HG03095 (cell line): ENCODE data around the gene NLRP6.
"Not testable (repeated sequence)": the region's sequence is repeated elsewhere in the genome, so short reads cannot be mapped to it uniquely, and the experiment has no call there.

Experiments
- ATAC-seq: cut with Tn5 transposase; IDR thresholded peaks from one replicate; pipeline ENCODE4 v1.9.1; 2021; ENCODE audit warnings: moderate library complexity; ENCODE audit not compliant: unreplicated experiment

NLRP6 gene

DNA sequence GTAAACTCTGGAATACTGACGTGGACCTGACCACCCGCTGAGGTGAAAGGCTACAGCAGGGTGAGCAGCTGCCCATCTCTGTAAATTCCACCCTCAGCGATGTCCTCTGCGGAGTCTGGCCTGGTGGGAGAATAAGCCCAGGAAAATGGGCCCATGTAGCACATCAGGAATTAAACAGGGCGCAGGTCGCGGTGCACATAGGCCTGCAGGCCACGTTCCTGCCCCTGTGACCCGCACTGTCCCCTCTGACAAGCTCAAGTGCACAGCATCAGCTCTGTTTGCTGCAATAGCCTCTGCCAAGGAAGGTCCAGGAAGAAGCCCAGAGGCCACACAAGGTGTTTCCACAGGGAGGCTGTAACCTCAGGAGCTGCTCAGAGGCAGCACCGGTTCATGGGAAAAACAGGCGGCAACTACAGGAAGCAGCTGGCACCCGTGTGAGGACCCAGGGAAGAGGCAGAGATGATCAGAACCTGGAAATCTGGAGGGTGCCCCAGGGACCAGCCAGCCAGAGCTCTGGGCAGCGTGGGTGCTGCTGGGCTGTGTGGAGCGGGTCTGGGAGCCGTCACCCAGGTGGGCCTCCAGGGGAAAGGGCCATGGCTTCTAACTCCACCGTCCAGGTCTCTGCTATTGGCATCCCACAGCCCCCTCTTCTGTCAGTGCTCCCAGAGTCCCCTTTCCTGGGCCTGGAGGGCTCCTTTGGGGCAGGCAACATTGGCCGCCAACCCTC, 28.6 kb downstream of the NLRP6 start:
- ATAC-seq, result no peak

DNA sequence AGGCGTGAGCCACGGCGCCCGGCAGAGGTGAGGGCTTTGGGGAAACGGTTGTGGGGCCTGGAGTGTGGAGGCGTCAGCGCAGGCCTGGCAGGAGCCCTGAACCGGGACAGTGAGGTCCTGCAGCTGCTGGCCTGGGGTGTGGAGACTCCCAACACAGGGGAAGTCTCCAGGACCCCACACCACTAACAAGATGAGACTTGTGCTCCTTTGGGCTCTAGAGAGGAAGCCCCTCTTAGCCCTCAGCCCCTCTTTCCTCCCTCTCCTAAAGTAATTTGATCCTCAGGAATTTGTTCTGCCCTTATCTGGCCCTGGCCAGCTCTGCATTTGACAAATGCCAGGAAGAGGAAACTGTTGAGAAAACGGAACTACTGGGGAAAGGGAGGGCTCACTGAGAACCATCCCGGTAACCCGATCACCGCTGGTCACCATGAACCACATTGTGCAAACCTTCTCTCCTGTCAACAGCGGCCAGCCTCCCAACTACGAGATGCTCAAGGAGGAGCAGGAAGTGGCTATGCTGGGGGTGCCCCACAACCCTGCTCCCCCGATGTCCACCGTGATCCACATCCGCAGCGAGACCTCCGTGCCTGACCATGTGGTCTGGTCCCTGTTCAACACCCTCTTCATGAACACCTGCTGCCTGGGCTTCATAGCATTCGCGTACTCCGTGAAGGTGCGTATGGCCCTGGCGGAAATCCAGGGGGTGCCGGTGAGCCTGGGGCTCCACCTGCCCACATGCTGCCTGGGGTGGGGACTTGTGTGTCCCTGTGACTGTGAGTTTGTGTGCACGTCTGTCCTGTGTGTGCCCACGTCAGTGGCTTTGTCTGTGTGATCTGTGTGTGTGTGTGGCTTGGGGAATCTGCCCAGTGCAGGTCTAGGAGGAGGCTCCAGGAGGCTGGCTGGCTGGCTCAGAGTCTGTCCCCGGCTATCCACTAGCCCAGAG, 29.8 kb downstream of the NLRP6 start, which contains the start of gene IFITM2:
IFITM2 (plus strand) TSS at position 51 of the 943 bp plus-strand sequence; CDS start at position 428, 377 bp downstream.
- not testable (repeated sequence) for ATAC-seq

DNA sequence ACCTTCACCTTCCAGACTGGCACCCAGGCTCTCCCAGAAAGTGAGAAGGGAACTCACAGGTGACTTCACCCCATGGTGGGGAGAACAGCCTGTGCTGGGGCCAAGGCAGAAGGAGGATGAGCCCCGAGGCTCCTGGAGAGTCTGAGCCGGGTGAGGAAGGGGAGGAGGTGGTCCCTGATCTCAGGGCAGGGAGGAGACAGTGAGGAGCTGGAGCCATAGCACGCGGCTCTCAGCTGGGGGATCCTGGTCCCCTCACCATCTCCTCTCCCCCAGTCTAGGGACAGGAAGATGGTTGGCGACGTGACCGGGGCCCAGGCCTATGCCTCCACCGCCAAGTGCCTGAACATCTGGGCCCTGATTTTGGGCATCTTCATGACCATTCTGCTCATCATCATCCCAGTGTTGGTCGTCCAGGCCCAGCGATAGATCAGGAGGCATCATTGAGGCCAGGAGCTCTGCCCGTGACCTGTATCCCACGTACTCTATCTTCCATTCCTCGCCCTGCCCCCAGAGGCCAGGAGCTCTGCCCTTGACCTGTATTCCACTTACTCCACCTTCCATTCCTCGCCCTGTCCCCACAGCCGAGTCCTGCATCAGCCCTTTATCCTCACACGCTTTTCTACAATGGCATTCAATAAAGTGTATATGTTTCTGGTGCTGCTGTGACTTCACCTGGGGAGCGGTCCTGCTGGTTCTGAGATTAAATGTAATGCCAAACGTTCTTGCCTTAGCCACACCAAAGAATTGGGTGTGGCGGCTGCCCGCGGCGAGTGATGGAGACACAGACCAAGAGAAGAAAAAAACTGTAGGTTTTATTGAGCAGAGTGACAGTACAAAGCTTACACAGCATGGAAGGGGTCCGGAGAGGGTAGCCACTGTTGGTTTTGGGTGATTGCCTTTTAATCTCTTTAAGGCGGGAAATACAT, 30.8 kb downstream of the NLRP6 start:
- not testable (repeated sequence) for ATAC-seq

DNA sequence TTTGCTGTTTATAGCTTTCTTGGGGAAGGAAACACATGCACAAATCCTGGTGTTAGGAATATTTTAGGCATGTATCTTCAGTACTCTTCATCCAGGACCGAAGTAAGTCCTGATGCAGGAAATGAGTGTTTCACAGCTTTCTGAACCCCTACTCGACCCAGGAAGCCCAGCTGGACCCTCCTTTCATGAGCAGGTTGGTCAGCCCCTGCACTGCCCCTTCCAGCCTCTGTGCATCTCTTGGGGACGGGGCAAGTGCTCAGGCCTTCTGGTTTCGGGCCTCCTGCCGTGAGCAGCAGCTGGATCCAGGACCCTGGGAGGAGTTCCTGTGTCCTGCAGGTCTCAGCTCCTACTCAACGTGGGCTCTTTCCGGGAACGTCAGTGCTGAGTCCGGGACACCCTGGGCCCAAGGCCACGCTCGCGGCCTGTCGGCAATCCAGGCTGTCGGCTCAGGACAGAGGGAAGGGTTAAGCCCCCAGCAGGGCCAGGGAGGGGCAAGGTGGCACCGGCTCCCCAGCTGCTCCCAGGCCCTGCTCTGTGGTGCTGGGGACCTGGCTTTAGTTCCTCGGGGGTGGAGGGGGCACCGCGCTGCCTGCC, 31.9 kb downstream of the NLRP6 start:
- ATAC-seq, result not testable (repeated sequence)

DNA sequence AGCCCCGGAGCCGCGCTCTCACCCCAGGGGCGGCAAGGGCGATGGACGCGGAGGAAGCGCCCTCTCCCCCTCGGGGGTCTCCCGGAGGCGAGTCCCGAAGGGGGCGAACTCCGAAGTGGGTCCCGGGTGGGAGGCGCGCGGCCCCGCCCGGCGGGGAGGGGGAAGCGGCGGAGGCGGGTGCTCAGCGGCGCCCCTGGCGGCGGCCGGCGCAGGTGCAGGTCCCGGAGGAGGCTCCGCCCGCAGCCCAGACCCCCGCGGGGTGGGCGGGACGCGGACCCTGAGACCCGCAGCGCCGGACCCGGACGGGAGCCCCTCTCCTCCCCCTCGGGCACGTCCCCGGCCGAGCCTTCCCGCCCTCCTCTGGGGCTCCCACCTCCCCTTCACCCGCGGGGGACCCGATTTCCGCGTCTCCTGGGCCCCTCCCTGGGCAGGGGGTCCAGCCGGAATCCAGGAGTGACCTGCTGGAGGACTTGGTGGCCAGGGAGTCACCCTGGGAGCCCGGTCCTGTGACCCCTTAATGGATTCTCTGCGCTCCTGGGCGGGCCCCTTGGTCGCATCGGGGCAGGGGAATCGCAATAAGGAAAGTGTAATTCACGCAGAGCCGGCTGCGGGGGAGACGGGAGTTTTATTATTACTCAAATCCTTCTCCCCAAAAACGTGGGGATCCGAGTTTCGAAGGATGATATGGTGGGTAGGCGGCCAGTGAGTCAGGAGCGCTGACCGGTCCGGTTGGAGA, 33.0 kb downstream of the NLRP6 start:
- peak; percentile 33 for ATAC-seq

DNA sequence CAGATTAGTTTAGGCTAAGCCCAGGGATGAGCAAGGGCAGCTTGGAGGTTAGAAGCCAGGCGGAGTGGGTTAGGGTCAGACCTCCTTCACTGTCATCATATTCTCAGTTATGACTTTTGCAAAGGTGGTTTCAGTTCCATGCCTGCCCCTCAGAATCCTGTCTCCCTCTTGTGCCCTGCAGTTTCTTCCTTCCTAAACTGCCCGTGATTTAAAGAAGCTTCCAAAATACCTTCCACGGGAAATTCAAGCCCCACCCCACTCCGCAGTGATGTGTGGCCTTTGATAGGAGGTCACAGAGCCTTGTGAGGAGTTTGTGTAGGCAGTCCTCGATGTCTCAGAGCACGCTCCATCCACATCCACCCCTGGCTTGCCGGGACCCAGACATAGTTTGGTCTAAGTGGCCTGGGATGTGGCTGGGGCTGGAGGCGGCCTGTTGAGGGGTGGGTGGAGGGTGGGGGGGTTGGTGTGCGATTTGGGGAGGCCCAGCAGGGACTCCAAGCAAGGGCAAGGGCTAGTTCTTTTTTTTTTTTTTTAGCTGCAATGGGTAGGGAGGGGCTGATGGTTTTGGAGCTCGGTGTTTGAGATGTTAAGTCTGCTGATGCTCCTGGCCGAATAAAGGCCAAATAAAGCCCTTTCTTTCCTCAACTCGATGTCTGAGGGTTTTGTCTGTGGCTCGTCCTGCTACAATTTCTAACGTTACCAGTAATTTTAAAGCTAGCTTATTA, 34.0 kb downstream of the NLRP6 start:
- no peak for ATAC-seq

DNA sequence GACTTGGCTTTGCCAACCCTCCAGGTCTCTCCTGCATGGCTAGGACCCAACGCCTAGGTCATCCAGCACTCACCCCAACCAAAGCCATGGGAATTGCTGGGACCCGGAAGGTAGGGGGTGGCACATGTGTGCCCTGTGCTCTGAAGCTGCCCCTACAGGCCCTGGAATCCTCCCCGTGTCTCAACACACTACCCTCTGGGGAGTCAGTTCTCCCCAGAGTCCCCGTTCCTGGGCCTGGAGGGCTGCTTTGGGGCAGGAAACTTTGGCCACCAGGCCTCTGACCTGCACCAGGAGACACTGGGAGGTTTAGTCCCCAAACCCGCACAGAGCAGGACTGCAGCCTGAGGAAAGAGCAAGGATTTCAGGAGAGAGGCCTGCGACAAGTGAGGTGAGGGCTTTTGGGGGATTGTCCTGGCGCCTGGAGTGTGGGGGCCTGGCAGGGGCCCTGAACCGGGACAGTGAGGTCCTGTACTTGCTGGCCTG, 35.1 kb downstream of the NLRP6 start:
- no peak for ATAC-seq

DNA sequence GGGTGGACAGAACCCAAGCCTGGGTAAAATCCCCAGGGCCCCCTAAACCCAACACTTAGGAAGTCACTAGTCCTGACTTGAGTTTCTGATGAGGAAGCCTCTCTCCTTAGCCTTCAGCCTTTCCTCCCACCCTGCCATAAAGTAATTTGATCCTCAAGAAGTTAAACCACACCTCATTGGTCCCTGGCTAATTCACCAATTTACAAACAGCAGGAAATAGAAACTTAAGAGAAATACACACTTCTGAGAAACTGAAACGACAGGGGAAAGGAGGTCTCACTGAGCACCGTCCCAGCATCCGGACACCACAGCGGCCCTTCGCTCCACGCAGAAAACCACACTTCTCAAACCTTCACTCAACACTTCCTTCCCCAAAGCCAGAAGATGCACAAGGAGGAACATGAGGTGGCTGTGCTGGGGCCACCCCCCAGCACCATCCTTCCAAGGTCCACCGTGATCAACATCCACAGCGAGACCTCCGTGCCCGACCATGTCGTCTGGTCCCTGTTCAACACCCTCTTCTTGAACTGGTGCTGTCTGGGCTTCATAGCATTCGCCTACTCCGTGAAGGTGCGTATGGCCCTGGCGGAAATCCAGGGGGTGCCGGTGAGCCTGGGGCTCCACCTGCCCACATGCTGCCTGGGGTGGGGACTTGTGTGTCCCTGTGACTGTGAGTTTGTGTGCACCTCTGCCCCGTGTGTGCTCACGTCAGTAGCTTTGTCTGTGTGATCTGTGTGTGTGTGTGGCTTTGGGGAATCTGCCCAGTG, 35.8 kb downstream of the NLRP6 start, which contains the start of gene IFITM1:
IFITM1 (plus strand) TSS at position 254 of the 767 bp plus-strand sequence; CDS start at position 385, 131 bp downstream.
- peak; percentile 30 for ATAC-seq

DNA sequence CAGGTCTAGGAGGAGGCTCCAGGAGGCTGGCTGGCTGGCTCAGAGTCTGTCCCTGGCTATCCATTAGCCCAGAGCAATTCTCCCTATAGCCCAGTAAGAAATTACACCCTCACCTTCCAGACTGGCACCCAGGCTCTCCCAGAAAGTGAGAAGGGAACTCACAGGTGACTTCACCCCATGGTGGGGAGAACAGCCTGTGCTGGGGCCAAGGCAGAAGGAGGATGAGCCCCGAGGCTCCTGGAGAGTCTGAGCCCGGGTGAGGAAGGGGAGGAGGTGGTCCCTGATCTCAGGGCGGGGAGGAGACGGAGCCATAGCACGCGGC, 36.3 kb downstream of the NLRP6 start:
- not testable (repeated sequence) for ATAC-seq

DNA sequence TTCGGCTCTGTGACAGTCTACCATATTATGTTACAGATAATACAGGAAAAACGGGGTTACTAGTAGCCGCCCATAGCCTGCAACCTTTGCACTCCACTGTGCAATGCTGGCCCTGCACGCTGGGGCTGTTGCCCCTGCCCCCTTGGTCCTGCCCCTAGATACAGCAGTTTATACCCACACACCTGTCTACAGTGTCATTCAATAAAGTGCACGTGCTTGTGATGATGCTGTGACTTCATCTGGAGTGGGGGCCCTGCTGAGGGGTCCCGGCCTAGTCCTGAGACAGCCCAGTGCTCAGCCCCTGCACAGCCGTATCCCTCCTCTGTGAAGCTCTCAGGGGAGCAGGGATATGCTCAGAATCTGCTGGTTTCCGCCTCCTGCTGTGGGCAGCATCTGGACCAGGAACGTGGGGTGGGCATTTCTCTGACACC, 36.9 kb downstream of the NLRP6 start:
- no peak for ATAC-seq

DNA sequence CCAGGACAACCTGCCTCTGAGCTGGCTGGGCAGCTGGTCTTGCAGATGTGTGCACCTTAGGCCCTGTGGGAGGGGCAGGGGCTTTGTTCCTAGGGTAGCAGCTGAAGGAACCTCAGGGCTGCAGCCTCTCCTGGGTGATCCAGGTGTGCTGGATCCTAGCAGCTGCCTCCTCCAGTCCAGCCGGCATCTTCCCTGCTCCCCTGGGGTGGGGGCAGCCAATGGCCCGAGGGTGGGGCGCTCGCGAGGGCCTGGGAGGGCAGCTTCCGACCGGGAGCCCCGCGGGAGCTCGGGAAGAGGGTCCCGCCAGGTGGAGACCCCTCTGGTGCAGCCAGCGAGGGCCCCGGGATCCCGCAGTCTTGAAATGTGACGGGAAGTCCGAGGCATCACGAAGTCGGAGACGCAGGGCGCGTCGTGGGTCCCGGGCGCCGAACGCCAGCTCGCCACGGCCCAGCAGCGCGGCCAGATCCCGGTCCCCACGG, 37.3 kb downstream of the NLRP6 start:
- no peak for ATAC-seq

DNA sequence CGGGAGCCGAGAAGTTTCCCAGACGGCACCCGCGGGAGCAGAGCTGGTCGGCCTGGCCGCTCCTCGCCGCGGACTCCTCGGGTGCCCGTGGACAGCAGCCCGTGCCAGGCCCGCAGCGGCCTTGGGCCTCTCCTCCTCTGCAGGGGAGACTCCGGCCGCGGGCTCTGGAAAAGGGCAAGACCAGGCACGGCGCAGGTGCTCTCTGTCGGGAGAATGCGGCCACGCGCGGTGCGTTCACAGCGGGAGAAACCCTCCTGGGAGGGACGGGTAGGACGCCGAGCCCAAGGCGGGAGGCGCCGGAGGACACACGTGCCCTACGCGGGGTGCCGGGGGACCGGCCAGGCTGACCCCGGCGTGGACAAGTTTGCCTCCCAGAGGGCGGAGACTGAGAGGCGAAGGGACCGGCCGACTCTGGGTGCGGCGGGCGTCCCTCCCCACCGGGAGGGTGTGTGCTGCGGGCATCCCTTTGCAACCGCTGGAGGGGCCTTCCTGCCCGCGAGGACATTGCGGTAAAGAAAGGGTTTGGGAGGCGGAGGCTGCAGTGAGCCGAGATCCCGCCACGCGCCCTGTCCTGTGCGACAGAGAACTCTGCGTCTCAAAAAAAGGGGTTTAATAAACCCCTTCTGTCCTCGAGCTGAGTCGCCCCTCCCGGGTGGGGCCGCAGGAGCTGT, 38.0 kb downstream of the NLRP6 start:
- no peak for ATAC-seq

DNA sequence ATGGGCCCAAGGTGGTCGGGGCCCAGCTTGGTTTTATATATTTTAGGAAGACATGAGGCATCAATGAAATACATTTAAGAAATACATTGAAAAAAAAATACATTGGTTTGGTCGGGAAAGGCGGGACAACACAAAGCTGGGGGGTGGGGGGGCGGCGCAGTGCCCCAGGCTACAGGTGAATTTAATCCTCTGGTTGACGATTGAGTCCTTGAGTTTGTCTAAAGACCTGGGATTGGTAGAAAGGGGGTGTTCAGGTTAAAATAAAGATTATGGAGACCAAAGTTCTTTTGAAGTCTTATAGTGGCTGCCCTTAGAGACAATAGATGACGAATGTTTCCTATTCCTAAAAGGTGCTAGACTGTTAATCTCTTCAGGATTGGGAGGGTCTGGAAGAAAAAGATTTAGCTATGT, 38.7 kb downstream of the NLRP6 start:
- ATAC-seq, result no peak

DNA sequence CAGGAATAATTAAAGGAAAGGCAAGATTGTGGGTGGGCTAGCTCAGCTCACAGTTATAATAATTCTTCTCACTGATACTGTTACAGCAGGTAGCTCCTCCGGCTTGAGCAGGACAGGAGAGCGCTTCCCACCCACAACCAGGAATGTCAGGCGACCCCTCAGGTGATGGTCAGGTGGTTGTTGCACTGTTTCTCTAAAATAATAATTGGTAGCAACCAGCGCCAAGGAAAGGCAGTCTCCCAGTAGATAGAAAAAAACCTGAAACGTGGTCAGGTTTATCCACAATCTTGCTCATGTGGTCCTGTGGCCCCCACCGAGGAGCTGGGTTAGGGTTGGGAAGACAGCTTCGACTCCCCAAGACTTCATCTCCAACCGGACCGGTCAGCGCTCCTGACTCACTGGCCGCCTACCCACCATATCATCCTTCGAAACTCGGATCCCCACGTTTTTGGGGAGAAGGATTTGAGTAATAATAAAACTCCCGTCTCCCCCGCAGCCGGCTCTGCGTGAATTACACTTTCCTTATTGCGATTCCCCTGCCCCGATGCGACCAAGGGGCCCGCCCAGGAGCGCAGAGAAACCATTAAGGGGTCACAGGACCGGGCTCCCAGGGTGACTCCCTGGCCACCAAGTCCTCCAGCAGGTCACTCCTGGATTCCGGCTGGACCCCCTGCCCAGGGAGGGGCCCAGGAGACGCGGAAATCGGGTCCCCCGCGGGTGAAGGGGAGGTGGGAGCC, 39.6 kb downstream of the NLRP6 start:
- not testable (repeated sequence) for ATAC-seq

DNA sequence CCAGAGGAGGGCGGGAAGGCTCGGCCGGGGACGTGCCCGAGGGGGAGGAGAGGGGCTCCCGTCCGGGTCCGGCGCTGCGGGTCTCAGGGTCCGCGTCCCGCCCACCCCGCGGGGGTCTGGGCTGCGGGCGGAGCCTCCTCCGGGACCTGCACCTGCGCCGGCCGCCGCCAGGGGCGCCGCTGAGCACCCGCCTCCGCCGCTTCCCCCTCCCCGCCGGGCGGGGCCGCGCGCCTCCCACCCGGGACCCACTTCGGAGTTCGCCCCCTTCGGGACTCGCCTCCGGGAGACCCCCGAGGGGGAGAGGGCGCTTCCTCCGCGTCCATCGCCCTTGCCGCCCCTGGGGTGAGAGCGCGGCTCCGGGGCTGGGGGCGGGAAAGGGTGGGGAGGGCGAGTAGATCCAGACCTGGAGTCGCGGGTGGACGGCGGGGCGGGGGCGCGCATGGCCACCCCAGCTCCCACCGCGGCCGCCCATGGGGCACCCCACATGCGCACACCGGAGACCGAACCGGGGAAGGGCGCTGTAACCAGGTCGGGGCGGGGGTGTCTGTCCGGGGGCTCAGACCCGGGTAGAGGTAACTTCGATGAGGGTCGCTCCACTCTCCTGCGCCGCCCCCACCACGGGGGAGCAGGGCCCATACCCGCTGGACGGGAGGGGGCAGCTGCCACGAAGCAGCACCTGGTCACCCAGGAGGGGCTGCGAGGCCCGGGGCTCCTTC, 40.4 kb downstream of the NLRP6 start:
- ATAC-seq, result not testable (repeated sequence)
